Panc1 (cell line): ENCODE data around the gene GNAI2. TPM values are rescaled to one million over a fixed set of nuclear protein-coding genes. Genes with fewer than 3 reads are reported as not detected.

Source experiments
- ATAC-seq: fragments of 200-7000 bp; cut with Tn5 transposase; 2 replicates; pipeline ENCODE4 v1.9.1; 2020; ENCODE audit warnings: mild to moderate bottlenecking, moderate library complexity
- BruUV-seq: library from RNA; stranded (reverse); fragments of 400-500 nt; replicated peaks from 2 replicates; lab custom pipeline; 2021; lab: Mats Ljungman, UMichigan
- CTCF ChIA-PET: fragments of 300-600 bp; sonication (Branson Sonifier 250); formaldehyde crosslinking; loops from one replicate; lab custom pipeline; 2022; ENCODE audit warnings: antibody characterized with exemption; lab: Charles Lee
- POLR2A ChIA-PET: fragments of 300-600 bp; sonication (Branson Sonifier 250); formaldehyde crosslinking; loops from one replicate; lab custom pipeline; 2022; ENCODE audit warnings: antibody characterized with exemption; lab: Charles Lee
- DNase-seq: peaks from one replicate; pipeline ENCODE4 v3.0.0-alpha.2; 2010; ENCODE audit warnings: low read depth, low spot score
- H3K27ac ChIP-seq: 2 replicates; pipeline ENCODE4 v1.5.1; 2011; ENCODE audit warnings: mild to moderate bottlenecking, low read length, inconsistent platforms
- H3K27me3 ChIP-seq: fragments of 200-500 bp; sonication (Bioruptor generic); 2 replicates; pipeline ENCODE4 v1.6.0; 2014; ENCODE audit warnings: low read length, inconsistent platforms; ENCODE audit not compliant: control insufficient read depth, insufficient read depth
- H3K36me3 ChIP-seq: fragments of 200-500 bp; sonication (Bioruptor generic); 2 replicates; pipeline ENCODE4 v1.5.1; 2014; ENCODE audit warnings: inconsistent platforms, mild to moderate bottlenecking, low read length, moderate library complexity; ENCODE audit not compliant: control insufficient read depth, insufficient read depth
- H3K4me1 ChIP-seq: 2 replicates; pipeline ENCODE4 v1.5.1; 2011; ENCODE audit warnings: inconsistent platforms, mild to moderate bottlenecking, low read length, moderate library complexity; ENCODE audit not compliant: control insufficient read depth, insufficient read depth
- H3K4me3 ChIP-seq, 2 experiments: 2 replicates each; pipeline ENCODE4 v1.5.1; 2011 to 2012; ENCODE audit warnings: low read depth in 2 of 2, low read length in 2 of 2, mild to moderate bottlenecking in 2 of 2, inconsistent platforms in 1 of 2, moderate library complexity in 1 of 2
- H3K9me3 ChIP-seq: fragments of 200-500 bp; sonication (Bioruptor generic); 2 replicates; pipeline ENCODE4 v1.5.1; 2014; ENCODE audit warnings: low read depth, mild to moderate bottlenecking, inconsistent platforms, low read length, moderate library complexity; ENCODE audit not compliant: control insufficient read depth, insufficient read depth
- POLR2AphosphoS5 ChIP-seq: IDR thresholded peaks from 2 replicates; pipeline ENCODE4 v1.6.1; 2012; ENCODE audit warnings: mild to moderate bottlenecking, low read depth, low read length, moderate library complexity
- REST ChIP-seq, 2 experiments: IDR thresholded peaks; 2 replicates each; pipeline ENCODE4 v1.6.1; 2011 to 2012; ENCODE audit warnings: low read depth in 2 of 2, control low read depth in 1 of 2, low read length in 1 of 2, mild to moderate bottlenecking in 1 of 2, moderate library complexity in 1 of 2; ENCODE audit not compliant: insufficient read depth in 1 of 2
- SIN3A ChIP-seq: IDR thresholded peaks from 2 replicates; pipeline ENCODE4 v1.6.1; 2012; ENCODE audit warnings: low read depth, mild to moderate bottlenecking, low read length, moderate library complexity, borderline replicate concordance; ENCODE audit not compliant: insufficient read depth
- TCF7L2 ChIP-seq: IDR thresholded peaks from 2 replicates; pipeline ENCODE4 v1.6.1; 2011; ENCODE audit warnings: mild to moderate bottlenecking, low read depth, low read length, inconsistent platforms
- in situ Hi-C: cut with HindIII; loops from 2 replicates; pipeline ENCODE4 v1.10.0; 2016; ENCODE audit warnings: low sequenced_read_pairs, low pct_unique_long_range_greater_than_20kb
- intact Hi-C: fragments of 100-400 bp; cut with micrococcal nuclease; formaldehyde crosslinking; loops from one replicate; pipeline ENCODE4 v1.10.0; 2022; ENCODE audit not compliant: unreplicated experiment
- total RNA-seq: library from RNA; stranded (reverse); gene quantifications from one replicate; pipeline ENCODE4 v1.2.1, GENCODE V29; 2021; ENCODE audit not compliant: unreplicated experiment
- TF ChIP-seq, protein P1 (sequence below): fragments of 450-650 bp; IDR thresholded peaks from 2 replicates; pipeline ENCODE4 v1.5.1; 2017; ENCODE audit warnings: mild to moderate bottlenecking

GNAI2 gene
- total RNA-seq, 1 experiment from 2014 or later, result 170 TPM

- CTCF ChIA-PET, result no interaction called here
- peak; percentile 32; the same call in 1 of the 2 replicates for ATAC-seq
- POLR2A ChIA-PET, result interaction anchor here (0.5 kb wide), 1 partner anchor 23 kb away, joined by 7 read pairs; no protein-coding TSS in a partner anchor
- H3K4me1 ChIP-seq, result no peaks in the 10 kb centered on the region; the same call in 1 of the 2 replicates
- intact Hi-C loops (no loop called here), in situ Hi-C loops (no loop called here)
- TF ChIP-seq REST (IDR thresholded peaks at IDR 0.05; ENCODE audit: insufficient read depth in 1 of 2, low read depth in 2 of 2, low read length in 1 of 2) (no peak), TCF7L2 (no peak), POLR2AphosphoS5 (no peak), SIN3A (no peak)
- TF ChIP-seq, protein P1, sequence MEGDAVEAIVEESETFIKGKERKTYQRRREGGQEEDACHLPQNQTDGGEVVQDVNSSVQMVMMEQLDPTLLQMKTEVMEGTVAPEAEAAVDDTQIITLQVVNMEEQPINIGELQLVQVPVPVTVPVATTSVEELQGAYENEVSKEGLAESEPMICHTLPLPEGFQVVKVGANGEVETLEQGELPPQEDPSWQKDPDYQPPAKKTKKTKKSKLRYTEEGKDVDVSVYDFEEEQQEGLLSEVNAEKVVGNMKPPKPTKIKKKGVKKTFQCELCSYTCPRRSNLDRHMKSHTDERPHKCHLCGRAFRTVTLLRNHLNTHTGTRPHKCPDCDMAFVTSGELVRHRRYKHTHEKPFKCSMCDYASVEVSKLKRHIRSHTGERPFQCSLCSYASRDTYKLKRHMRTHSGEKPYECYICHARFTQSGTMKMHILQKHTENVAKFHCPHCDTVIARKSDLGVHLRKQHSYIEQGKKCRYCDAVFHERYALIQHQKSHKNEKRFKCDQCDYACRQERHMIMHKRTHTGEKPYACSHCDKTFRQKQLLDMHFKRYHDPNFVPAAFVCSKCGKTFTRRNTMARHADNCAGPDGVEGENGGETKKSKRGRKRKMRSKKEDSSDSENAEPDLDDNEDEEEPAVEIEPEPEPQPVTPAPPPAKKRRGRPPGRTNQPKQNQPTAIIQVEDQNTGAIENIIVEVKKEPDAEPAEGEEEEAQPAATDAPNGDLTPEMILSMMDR, result no peak
- no peak for DNase-seq
- no peaks in the 10 kb centered on the region for H3K36me3 ChIP-seq
- no peak overlapping the region for H3K27ac ChIP-seq
- H3K27me3 ChIP-seq, result no peaks in the 10 kb centered on the region
- H3K9me3 ChIP-seq, result no peaks in the 10 kb centered on the region
- no peak overlapping the region for H3K4me3 ChIP-seq
- BruUV-seq, result no TSS peak
Measured at GRCh38 chr3:50201573-50202315, 34.3 kb upstream of the GNAI2 start.

DNA sequence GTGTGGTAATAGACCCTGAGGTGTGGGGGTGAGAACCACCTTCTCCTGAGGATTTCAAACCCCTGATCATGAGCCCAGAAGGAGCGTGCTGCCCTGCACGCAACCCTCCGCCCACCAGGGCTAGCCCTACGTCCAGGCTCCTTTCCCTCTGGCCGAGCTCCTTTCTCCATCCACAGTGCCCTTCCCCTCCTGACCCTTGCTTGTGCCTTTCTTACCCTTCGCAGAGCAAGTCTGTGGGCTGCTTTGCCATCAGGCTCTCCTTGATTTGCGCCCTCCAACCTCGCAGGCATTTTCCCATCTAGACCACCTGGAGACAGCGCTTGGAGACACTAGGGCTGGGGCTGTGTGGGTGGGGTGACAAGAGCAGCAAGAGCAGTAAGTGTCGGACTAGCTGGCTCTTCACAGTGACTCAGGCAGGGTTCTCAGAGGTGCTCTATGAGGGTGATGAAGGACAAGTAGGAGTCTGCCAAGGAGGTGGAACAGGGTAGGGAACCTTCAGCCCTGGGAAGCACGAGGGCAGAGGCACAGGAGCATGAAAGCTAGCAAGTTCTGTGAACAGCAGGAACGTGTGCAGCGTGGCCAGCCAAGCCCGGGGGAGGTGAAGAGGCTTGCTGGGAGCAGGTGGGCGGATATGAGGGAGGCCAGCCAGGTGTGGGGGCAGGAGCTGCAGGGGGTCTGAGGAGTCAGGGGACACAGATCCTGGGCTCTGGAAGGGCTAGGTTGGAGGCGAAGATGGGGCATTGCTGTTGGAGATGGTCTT is 33.5 kb upstream of the GNAI2 start:
- no TSS peak for BruUV-seq

More for the DNA sequence above, 33.5 kb upstream of the GNAI2 start:
- POLR2A ChIA-PET, result no interaction called here
- Histone ChIP-seq H3K27ac (no peak overlapping the region), H3K27me3 (no peaks in the 10 kb centered on the region), H3K9me3 (no peaks in the 10 kb centered on the region), H3K4me1 (no peaks in the 10 kb centered on the region; the same call in 1 of the 2 replicates), H3K36me3 (no peaks in the 10 kb centered on the region), H3K4me3 (no peak overlapping the region)
- intact Hi-C loops (no loop called here), in situ Hi-C loops (no loop called here)
- CTCF ChIA-PET, result interaction anchor here (0.8 to 1.6 kb wide), 2 partner anchors 72 to 80 kb away, joined by 3 read pairs; no protein-coding TSS in a partner anchor
- TF ChIP-seq TCF7L2 (no peak), POLR2AphosphoS5 (no peak), REST (IDR thresholded peaks at IDR 0.05; ENCODE audit: insufficient read depth in 1 of 2, low read depth in 2 of 2, low read length in 1 of 2) (no peak), SIN3A (no peak)
- TF ChIP-seq, protein P1, result no peak
- DNase-seq, result no peak
- no peak for ATAC-seq
